ENCODE measurements around the gene RAX2. TPM values are rescaled to one million over a fixed set of nuclear protein-coding genes. Genes with fewer than 3 reads are reported as not detected.

The RAX2 gene
- total and polyA plus RNA-seq, 9 of the 15 experiments (the other 6 are each of a cell fraction or from before 2014, with no cell fraction given): not detected

GRCh38 chr19:3745363-3746045, 26.5 kb downstream of the RAX2 start:
- H3K27me3 ChIP-seq (ENCODE audit: control insufficient read depth in 2 of 2, insufficient read depth in 2 of 2, low read length in 2 of 2): no peaks in the 10 kb centered on the region
- H3K9me3 ChIP-seq (replicated peaks; ENCODE audit: control insufficient read depth, insufficient read depth, low read depth, low read length): no peaks in the 10 kb centered on the region
- no peak overlapping the region for H3K9ac ChIP-seq (ENCODE audit: insufficient read depth in 1 of 2, low read depth in 2 of 2, low read length in 2 of 2)
- peaks cover 0 to 15% of the 10 kb centered on the region in 2 experiments; a peak in 3 of 5 replicates for H3K4me1 ChIP-seq (replicated peaks in 1 of 2; ENCODE audit: control insufficient read depth in 2 of 2, insufficient read depth in 2 of 2, low read length in 2 of 2)
- no peak for FAIRE-seq
- no TSS peak for BruUV-seq (replicated peaks)
- CTCF ChIA-PET (ENCODE audit: low intra/inter-chr PET ratio): interaction anchor here (0.6 kb wide), 1 partner anchor 28 kb away, joined by 5 read pairs; no protein-coding TSS in a partner anchor
- intact Hi-C loops (cut with micrococcal nuclease) (no loop called here), in situ Hi-C loops (cut with MboI) (no loop called here)
- POLR2A ChIA-PET: interaction anchor here (1.9 kb wide), 1 partner anchor 17 kb away, joined by 5 read pairs; the partner anchor contains the start of gene MRPL54
- peaks cover 2% of the 10 kb centered on the region; the same call in 1 of the 3 replicates for H3K36me3 ChIP-seq (ENCODE audit: control insufficient read depth, insufficient read depth, low read length)
- no peak overlapping the region for H2AFZ ChIP-seq (ENCODE audit: low read depth, low read length)
- no peak overlapping the region for H3K4me2 ChIP-seq (ENCODE audit: insufficient read depth, low read length)
- no peaks in the 10 kb centered on the region for H3K79me2 ChIP-seq (ENCODE audit: control insufficient read depth, insufficient read depth, low read length)
- no peak overlapping the region for H3K27ac ChIP-seq (ENCODE audit: extremely low read depth, low read depth, low read length)
- H3K4me3 ChIP-seq: no peak overlapping the region
- no peaks in the 10 kb centered on the region for H3K9me1 ChIP-seq (ENCODE audit: control insufficient read depth, insufficient read depth, low read length)
- no peak for DNase-seq (ENCODE audit: extremely low read depth in 1 of 4, low spot score in 3 of 4)
- 21% methylated on average over 7 of the region's 8 CpGs for WGBS (ENCODE audit: insufficient coverage, low coverage, missing lambda C conversion rate)
- no peak for ATAC-seq
- H4K20me1 ChIP-seq (replicated peaks; ENCODE audit: control insufficient read depth, insufficient read depth, low read length): no peaks in the 10 kb centered on the region
- TF ChIP-seq ZBTB7A (IDR thresholded peaks at IDR 0.05; ENCODE audit: borderline replicate concordance, control insufficient read depth, low read depth, low read length) (no peak), NFIC (IDR thresholded peaks at IDR 0.05) (peak; percentile 92), TRIM24 (IDR thresholded peaks at IDR 0.05) (no peak), TCFL5 (CRISPR knock-in tag; conservative IDR thresholded peaks at IDR 0.05) (no peak), SP2 (IDR thresholded peaks at IDR 0.05; ENCODE audit: extremely low read depth, low read depth, low read length, poor library complexity, severe bottlenecking) (no peak), KDM1A (IDR thresholded peaks at IDR 0.05) (peak in 1 of 2 experiments; percentile 53; a peak in 1 of 4 replicates), ZC3H8 (IDR thresholded peaks at IDR 0.05) (no peak), ZNF77 (CRISPR knock-in tag; IDR thresholded peaks at IDR 0.05) (no peak), ZNF354B (CRISPR knock-in tag; IDR thresholded peaks at IDR 0.05) (no peak), ARID4B (CRISPR knock-in tag; IDR thresholded peaks at IDR 0.05) (no peak), HNRNPUL1 (IDR thresholded peaks at IDR 0.05; ENCODE audit: low read length) (no peak), ZEB2 (IDR thresholded peaks at IDR 0.05) (no peak), PPARD (CRISPR knock-in tag; IDR thresholded peaks at IDR 0.05) (no peak), ZFP36 (IDR thresholded peaks at IDR 0.05; ENCODE audit: low read depth, low read length, partially characterized antibody) (peak; percentile 96), PRPF4 (IDR thresholded peaks at IDR 0.05; ENCODE audit: insufficient read depth, low read depth, low read length, poor library complexity, severe bottlenecking) (no peak), EZH2 (IDR thresholded peaks at IDR 0.05; ENCODE audit: borderline replicate concordance, low read depth, low read length) (no peak), NELFE (IDR thresholded peaks at IDR 0.05; ENCODE audit: insufficient read depth, insufficient read length) (no peak), CBX2 (IDR thresholded peaks at IDR 0.05; ENCODE audit: insufficient read depth, low read length, poor library complexity, severe bottlenecking) (no peak), SREBF1 (IDR thresholded peaks at IDR 0.05; ENCODE audit: borderline replicate concordance, low read depth, low read length) (no peak)

All from K562 (cell line).